ENCODE data around the gene SCAND1.

DNA sequence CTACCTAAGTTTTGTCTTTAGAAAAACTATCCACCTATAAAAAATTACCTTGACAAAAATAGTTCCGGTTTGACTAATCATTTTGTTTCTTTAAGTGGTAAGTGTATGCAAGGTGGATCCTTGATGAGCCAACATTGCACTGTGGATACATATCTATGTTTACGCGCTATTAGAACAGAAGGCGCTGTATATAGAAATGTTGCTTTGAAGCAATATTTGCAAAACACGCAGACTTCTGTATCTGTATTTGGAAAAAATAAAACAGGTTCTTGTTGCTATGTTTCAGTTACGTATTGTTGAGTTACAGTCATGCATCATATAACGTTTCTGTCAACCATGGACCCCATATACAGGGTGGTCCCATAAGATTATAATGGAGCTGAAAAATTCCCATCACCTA is 4.2 kb downstream of the SCAND1 start:
- no peak for TF ChIP-seq POLR2A (IDR thresholded peaks at IDR 0.05; ENCODE audit: low read length)
- TF ChIP-seq GATA1 (IDR thresholded peaks at IDR 0.05; ENCODE audit: low read depth, low read length): no peak
